ENCODE results near the gene RALGAPA1. TPM values are rescaled to one million over a fixed set of nuclear protein-coding genes. Genes with fewer than 3 reads are reported as not detected.

Gene RALGAPA1
- total RNA-seq, 1 donor from 2014 or later: 25.0 TPM

- no peak for DNase-seq (ENCODE audit: low read depth)
Measured at GRCh38 chr14:35549551-35549950, 259.5 kb downstream of the RALGAPA1 start.

- DNase-seq (ENCODE audit: low read depth): no peak
Measured at GRCh38 chr14:35543006-35543405, 266.1 kb downstream of the RALGAPA1 start.

DNA sequence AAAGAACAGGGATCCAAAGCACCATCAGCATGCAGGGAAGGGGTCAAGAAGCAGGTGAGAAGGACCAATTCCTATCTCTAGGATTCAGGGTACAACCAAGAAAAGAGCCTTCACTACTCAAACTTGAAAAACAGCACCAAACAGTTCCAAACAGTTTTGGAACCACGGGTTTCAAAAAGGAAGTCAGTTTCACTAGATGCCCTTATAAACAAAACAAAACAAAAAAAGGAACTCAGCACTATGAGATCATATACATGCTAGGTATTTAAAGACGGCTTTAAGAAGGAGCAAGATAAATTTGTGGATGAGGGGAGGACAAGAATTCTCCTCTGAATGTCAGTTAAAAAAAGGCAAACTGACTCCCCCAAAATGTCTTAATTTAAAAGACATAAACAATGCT, 269.1 kb downstream of the RALGAPA1 start:
- DNase-seq (ENCODE audit: low read depth): no peak

GRCh38 chr14:35535483-35536112, 273.5 kb downstream of the RALGAPA1 start:
- no peak for DNase-seq (ENCODE audit: low read depth)

- peak; percentile 69 for DNase-seq (ENCODE audit: low read depth)
Measured at GRCh38 chr14:35534873-35535482, 274.1 kb downstream of the RALGAPA1 start.

- DNase-seq (ENCODE audit: low read depth): no peak
Measured at GRCh38 chr14:35534208-35534872, 274.8 kb downstream of the RALGAPA1 start.

DNA sequence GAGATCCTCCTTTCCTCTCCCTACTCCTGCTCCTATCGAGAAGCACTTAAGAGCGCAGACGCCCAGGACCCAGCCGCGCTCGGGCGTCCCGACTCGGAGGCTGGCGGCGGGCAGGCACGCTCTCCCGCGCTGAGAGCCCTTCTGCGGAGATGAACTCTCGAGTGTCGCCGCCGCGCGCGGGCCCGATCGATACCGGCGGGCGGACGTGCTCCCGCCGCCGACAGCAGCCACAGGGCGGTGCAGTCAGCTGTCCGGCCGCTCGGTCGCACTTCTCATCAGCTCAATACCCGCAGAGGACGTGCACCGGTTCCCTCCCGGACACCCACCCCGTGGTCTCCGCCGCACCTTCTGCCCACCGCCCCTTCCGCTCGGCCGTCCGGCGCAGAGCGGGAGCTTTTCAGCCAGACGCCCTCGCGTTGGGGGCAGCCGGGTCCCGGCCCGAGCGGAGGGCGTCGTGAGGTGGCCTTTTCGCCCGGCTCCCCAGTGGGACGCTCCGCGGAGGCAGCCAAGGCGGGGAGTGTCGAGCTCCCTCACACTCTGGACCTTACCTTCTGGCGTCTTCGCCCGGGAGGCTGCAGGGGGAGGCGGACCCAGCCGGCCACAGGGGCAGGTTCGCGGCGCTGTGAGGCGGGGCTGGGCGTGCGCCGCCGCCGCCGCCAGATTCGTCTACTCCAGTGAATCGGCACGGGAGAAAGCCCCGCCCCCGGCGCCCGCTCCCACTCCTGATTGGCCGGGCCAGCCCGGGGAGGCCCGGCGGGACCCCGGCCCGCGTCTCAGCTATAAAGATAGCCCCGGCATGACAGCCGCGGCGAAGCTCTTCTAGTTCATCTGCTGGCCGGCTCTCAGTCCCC, 275.5 kb downstream of the RALGAPA1 start, which contains the start of gene INSM2:
Gene INSM2, plus strand, starts transcription at position 808 of the 851 bp plus-strand sequence. CDS start 89 bp downstream, outside the sequence.
- DNase-seq (ENCODE audit: low read depth): peak; percentile 67

GRCh38 chr14:35532783-35533356, 276.2 kb downstream of the RALGAPA1 start:
- DNase-seq (ENCODE audit: low read depth): no peak

GRCh38 chr14:35531960-35532747, 276.9 kb downstream of the RALGAPA1 start:
- no peak for DNase-seq (ENCODE audit: low read depth)

DNA sequence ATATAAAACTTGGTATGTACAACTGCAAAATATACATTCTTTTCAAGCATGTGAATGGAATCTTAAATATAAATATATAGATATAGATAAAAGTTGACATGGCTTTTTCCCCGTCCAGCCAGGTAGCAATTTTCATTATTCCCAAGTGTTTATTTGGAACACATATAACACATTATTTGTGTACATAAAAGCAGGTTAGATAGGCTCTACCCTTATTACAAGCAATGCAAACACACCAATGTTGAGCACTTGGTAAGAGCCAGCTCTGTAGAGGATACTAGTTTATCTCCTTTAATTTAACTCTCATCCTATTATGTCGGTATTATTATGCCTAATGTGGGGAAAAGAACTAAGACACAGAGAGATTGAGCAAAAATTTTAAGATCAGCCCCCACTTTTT, 282.1 kb downstream of the RALGAPA1 start:
- no peak for DNase-seq (ENCODE audit: low read depth)

DNA sequence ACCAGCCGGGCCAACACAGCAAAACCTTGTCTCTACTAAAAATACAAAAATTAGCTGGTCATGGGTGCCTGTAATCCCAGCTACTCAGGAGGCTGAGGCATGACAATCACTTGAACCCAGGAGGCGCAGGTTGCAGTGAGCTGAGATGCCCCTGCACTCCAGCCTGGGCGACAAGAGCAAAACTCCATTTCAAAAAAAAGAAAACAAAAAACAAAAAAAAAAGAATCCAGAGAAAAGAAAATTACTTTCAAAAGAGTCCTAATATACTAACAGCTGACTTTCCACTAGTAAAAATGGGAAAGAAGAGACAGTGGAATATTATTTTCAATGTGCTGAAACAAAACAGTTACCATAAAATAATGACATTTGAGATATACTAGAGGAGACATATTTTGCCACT, 283.4 kb downstream of the RALGAPA1 start:
- DNase-seq (ENCODE audit: low read depth): no peak

GRCh38 chr14:35519986-35520385, 289.1 kb downstream of the RALGAPA1 start:
- no peak for DNase-seq (ENCODE audit: low read depth)

DNA sequence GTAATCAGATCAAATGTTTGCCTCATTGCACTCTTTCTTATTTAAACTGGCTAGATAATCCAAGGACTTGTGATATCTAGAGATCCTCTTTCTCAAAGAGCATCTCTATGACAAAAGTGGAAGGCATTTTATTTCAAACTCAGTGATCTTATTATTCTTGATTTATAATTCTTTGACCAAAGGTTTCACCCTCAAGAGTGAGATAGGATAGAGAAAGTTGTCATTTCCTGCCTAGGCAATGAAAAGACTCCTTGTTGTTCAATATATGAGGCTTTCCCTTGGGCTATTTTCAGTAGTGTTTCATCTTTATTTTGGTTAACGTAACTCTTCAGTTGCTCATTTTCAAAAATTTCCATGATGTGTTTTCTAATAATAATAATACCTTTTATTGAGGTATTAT, 293.2 kb downstream of the RALGAPA1 start:
- no peak for DNase-seq (ENCODE audit: low read depth)

DNA sequence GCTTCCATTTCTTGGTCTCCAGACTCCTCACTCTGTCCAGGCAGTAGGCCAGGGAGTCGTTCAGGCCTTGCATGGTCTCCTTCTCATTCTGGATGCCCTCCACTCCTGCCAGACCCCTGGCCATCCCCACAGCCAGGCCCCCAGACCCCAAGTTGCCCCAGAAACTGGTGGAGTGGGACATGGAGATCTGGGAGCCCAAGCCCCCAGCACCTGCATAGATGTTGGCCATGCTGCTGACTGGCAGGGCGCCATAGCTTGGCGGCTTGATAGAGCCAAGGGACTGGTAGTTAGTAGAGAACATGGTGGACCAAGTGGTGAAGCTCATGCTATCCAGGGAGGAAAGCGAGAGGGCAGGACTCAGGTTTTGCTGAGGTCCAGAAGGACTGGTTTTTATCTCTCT, 296.3 kb downstream of the RALGAPA1 start:
- DNase-seq (ENCODE audit: low read depth): no peak

DNA sequence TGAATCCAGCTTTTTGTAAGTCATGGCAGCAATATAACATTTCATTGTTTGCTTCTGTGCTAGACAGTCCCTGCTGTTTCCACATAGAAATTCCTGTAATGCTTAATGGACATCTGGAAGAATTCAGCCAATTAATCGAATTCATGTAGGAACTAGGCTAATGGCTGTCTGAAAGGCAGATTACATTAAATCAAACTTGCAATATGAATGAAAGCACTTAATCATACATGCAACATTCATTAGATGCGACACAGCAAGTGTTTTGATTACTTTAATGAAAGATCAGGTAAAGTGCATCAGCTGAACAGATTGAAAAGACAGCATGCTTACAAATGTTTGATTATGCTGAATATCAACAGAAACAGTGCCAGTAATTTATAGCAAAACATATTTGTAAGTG, 299.2 kb downstream of the RALGAPA1 start:
- no peak for DNase-seq (ENCODE audit: low read depth)

GRCh38 chr14:35506927-35507326, 302.2 kb downstream of the RALGAPA1 start:
- no peak for DNase-seq (ENCODE audit: low read depth)

DNA sequence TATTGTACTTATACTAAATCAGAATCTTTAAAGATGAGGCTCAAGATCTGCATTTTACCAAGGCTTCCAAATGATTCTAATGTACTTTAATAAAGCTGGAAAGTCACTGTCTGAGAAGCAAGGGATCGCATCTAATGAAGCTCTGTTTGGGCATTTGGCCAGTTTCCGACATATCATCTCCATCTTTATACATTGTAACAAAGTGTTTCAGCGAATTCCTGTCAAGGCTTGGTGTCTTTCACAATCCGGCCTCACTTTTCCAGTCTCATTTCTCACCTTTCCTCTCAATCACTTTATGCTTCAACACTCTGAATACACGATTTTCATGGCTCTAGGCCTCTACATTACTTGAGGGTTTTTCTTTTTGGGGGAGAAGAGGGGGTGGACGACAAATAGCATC, 302.6 kb downstream of the RALGAPA1 start:
- DNase-seq (ENCODE audit: low read depth): no peak

GRCh38 chr14:35504260-35504659, 304.8 kb downstream of the RALGAPA1 start:
- DNase-seq (ENCODE audit: low read depth): no peak

GRCh38 chr14:35503646-35504045, 305.4 kb downstream of the RALGAPA1 start:
- DNase-seq (ENCODE audit: low read depth): no peak

DNA sequence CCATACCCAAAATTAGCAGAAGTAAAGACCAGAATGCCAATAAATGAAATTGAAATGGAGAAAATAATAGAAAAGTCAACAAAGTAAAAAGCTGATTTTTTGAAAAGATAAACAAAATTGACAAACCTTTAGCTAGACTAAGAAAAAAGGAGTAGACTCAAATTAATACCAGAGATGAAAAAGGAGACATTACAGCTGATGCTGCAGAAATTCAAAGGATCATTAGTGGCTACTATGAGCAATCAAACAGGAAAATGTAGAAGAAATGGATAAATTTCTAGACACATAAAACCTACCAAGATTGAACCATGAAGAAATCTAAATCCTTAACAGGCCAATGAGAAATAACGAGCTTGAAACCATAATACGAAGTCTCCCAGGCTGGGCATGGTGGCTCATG, 309.9 kb downstream of the RALGAPA1 start:
- no peak for DNase-seq (ENCODE audit: low read depth)
